SK-N-SH treated with all-trans-retinoic acid at 6 μM for 48 hours (cell line): Measurements from ENCODE around the gene ILKAP.

ENCODE experiments used
- ATAC-seq: fragments of 200-7000 bp; cut with Tn5 transposase; 3 replicates; pipeline ENCODE4 v1.9.1; 2020; ENCODE audit warnings: mild to moderate bottlenecking, moderate library complexity
- ARNTL ChIP-seq: fragments of 450-650 bp; formaldehyde crosslinking; IDR thresholded peaks from 2 replicates; pipeline ENCODE4 v1.5.0; 2020; ENCODE audit warnings: low read depth, mild to moderate bottlenecking, moderate library complexity, borderline replicate concordance
- BACH2 ChIP-seq: fragments of 250-450 bp; sonication (Bioruptor Pico); IDR thresholded peaks from 2 replicates; pipeline ENCODE4 v1.9.0; 2021; ENCODE audit warnings: mild to moderate bottlenecking, borderline replicate concordance
- CSDC2 ChIP-seq: fragments of 250-450 bp; sonication (Bioruptor Pico); IDR thresholded peaks from 2 replicates; pipeline ENCODE4 v1.5.0; 2020; ENCODE audit warnings: mild to moderate bottlenecking, moderate library complexity
- CSRNP3 ChIP-seq: fragments of 250-450 bp; sonication (Bioruptor Pico); IDR thresholded peaks from 2 replicates; pipeline ENCODE4 v1.5.1; 2021; ENCODE audit warnings: mild to moderate bottlenecking, moderate library complexity
- ESRRG ChIP-seq: fragments of 250-450 bp; sonication (Bioruptor Pico); IDR thresholded peaks from 2 replicates; pipeline ENCODE4 v1.6.1; 2021; ENCODE audit warnings: mild to moderate bottlenecking
- GLIS3 ChIP-seq: fragments of 250-450 bp; sonication (Bioruptor Pico); IDR thresholded peaks from 2 replicates; pipeline ENCODE4 v1.5.0; 2020; ENCODE audit warnings: mild to moderate bottlenecking, moderate library complexity
- ISL1 ChIP-seq: fragments of 250-450 bp; sonication (Bioruptor Pico); IDR thresholded peaks from 2 replicates; pipeline ENCODE4 v2.1.2; 2022; ENCODE audit warnings: mild to moderate bottlenecking, moderate library complexity
- OSR1 ChIP-seq: fragments of 250-450 bp; sonication (Bioruptor Pico); IDR thresholded peaks from 2 replicates; pipeline ENCODE4 v1.8.0; 2022; ENCODE audit warnings: moderate library complexity, mild to moderate bottlenecking, inconsistent platforms
- POU6F1 ChIP-seq: fragments of 250-450 bp; sonication (Bioruptor Pico); IDR thresholded peaks from 2 replicates; pipeline ENCODE4 v1.8.0; 2021; ENCODE audit warnings: low read depth, mild to moderate bottlenecking, moderate library complexity, borderline replicate concordance
- PPARA ChIP-seq: fragments of 250-450 bp; sonication (Bioruptor Pico); IDR thresholded peaks from 2 replicates; pipeline ENCODE4 v1.5.0; 2020; ENCODE audit warnings: mild to moderate bottlenecking, borderline replicate concordance
- RARB ChIP-seq: fragments of 250-450 bp; sonication (Bioruptor Pico); IDR thresholded peaks from 2 replicates; pipeline ENCODE4 v1.8.0; 2021; ENCODE audit warnings: mild to moderate bottlenecking, moderate library complexity
- SNAI2 ChIP-seq: fragments of 250-450 bp; sonication (Bioruptor Pico); IDR thresholded peaks from 2 replicates; pipeline ENCODE4 v1.5.0; 2020; ENCODE audit warnings: mild to moderate bottlenecking, moderate library complexity
- TCF4 ChIP-seq: fragments of 250-450 bp; sonication (Bioruptor Pico); IDR thresholded peaks from 2 replicates; pipeline ENCODE4 v1.8.0; 2021; ENCODE audit warnings: mild to moderate bottlenecking, moderate library complexity, borderline replicate concordance
- TOX ChIP-seq: fragments of 250-450 bp; sonication (Bioruptor Pico); IDR thresholded peaks from 2 replicates; pipeline ENCODE4 v1.8.0; 2021; ENCODE audit warnings: mild to moderate bottlenecking, moderate library complexity, borderline replicate concordance
- ZC3H10 ChIP-seq: fragments of 250-450 bp; sonication (Bioruptor Pico); IDR thresholded peaks from 2 replicates; pipeline ENCODE4 v1.5.1; 2021; ENCODE audit warnings: mild to moderate bottlenecking, moderate library complexity
- ZFP3 ChIP-seq: fragments of 250-450 bp; sonication (Bioruptor Pico); IDR thresholded peaks from 2 replicates; pipeline ENCODE4 v1.5.0; 2020; ENCODE audit warnings: mild to moderate bottlenecking, moderate library complexity
- ZFP30 ChIP-seq: fragments of 450-650 bp; formaldehyde crosslinking; IDR thresholded peaks from 2 replicates; pipeline ENCODE4 v1.5.0; 2022; ENCODE audit warnings: mild to moderate bottlenecking, moderate library complexity
- ZNF565 ChIP-seq: fragments of 450-650 bp; formaldehyde crosslinking; conservative IDR thresholded peaks from 2 replicates; pipeline ENCODE4 v1.5.0; 2020; ENCODE audit warnings: low read depth, mild to moderate bottlenecking, moderate library complexity
- ZNF70 ChIP-seq: fragments of 450-650 bp; formaldehyde crosslinking; IDR thresholded peaks from 2 replicates; pipeline ENCODE4 v1.5.0; 2020; ENCODE audit warnings: mild to moderate bottlenecking, moderate library complexity
- ZNF8 ChIP-seq: fragments of 450-650 bp; formaldehyde crosslinking; IDR thresholded peaks from 2 replicates; pipeline ENCODE4 v1.5.0; 2020; ENCODE audit warnings: mild to moderate bottlenecking, moderate library complexity
- TF ChIP-seq, protein P1 (sequence below): fragments of 250-450 bp; sonication (Bioruptor Pico); IDR thresholded peaks from 2 replicates; pipeline ENCODE4 v1.5.0; 2020; ENCODE audit warnings: mild to moderate bottlenecking, moderate library complexity
- TF ChIP-seq, protein P2 (sequence below): fragments of 250-450 bp; sonication (Bioruptor Pico); IDR thresholded peaks from 2 replicates; pipeline ENCODE4 v1.5.1; 2020; ENCODE audit warnings: low read depth, mild to moderate bottlenecking, moderate library complexity
- TF ChIP-seq, protein P3 (sequence below): fragments of 250-450 bp; sonication (Bioruptor Pico); IDR thresholded peaks from 2 replicates; pipeline ENCODE4 v1.8.0; 2020; ENCODE audit warnings: mild to moderate bottlenecking, moderate library complexity, borderline replicate concordance

ILKAP gene

DNA sequence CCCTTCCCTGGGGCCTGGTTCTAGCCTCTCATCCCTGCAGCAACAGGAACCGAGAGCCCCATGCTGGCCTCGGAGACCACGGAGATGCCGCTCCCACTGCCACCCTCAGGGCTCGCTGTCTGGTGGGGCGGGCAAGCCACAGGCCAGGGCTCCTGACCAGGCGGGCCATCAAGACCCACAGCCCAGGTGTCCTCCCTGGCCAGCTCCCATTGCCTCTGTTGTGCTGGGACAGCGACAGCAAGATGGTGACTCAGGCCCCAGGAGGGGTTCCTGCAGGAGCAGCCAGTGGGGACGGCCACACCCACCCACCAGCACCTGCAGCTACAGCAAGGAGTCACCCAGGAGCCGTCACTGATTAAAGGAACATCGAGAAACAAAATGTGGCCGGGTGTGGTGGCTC lies 57.6 kb downstream of the ILKAP start:
- no peak for ATAC-seq
- no peak for TF ChIP-seq ZNF70 (CRISPR knock-in tag)
- TF ChIP-seq PPARA (CRISPR knock-in tag) = no peak
- no peak for TF ChIP-seq CSRNP3 (CRISPR knock-in tag)
- TF ChIP-seq BACH2 (CRISPR knock-in tag) = no peak
- TF ChIP-seq ZFP30 (CRISPR knock-in tag) = no peak
- TF ChIP-seq TOX (CRISPR knock-in tag) = no peak
- TF ChIP-seq, all 23 proteins: peak for 0

- TF ChIP-seq ZNF8 (CRISPR knock-in tag) (no peak), ZNF565 (CRISPR knock-in tag) (no peak), TCF4 (CRISPR knock-in tag) (no peak), BACH2 (CRISPR knock-in tag) (no peak), ZFP3 (CRISPR knock-in tag) (no peak), ZFP30 (CRISPR knock-in tag) (no peak), GLIS3 (CRISPR knock-in tag) (no peak), SNAI2 (no peak), TOX (CRISPR knock-in tag) (no peak), POU6F1 (CRISPR knock-in tag) (no peak), ISL1 (CRISPR knock-in tag) (no peak), CSDC2 (no peak), ESRRG (CRISPR knock-in tag) (no peak), RARB (CRISPR knock-in tag) (no peak), ZC3H10 (no peak)
- TF ChIP-seq, protein P1, sequence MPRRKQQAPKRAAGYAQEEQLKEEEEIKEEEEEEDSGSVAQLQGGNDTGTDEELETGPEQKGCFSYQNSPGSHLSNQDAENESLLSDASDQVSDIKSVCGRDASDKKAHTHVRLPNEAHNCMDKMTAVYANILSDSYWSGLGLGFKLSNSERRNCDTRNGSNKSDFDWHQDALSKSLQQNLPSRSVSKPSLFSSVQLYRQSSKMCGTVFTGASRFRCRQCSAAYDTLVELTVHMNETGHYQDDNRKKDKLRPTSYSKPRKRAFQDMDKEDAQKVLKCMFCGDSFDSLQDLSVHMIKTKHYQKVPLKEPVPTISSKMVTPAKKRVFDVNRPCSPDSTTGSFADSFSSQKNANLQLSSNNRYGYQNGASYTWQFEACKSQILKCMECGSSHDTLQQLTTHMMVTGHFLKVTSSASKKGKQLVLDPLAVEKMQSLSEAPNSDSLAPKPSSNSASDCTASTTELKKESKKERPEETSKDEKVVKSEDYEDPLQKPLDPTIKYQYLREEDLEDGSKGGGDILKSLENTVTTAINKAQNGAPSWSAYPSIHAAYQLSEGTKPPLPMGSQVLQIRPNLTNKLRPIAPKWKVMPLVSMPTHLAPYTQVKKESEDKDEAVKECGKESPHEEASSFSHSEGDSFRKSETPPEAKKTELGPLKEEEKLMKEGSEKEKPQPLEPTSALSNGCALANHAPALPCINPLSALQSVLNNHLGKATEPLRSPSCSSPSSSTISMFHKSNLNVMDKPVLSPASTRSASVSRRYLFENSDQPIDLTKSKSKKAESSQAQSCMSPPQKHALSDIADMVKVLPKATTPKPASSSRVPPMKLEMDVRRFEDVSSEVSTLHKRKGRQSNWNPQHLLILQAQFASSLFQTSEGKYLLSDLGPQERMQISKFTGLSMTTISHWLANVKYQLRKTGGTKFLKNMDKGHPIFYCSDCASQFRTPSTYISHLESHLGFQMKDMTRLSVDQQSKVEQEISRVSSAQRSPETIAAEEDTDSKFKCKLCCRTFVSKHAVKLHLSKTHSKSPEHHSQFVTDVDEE (CRISPR knock-in tag) = no peak
- TF ChIP-seq, protein P2, sequence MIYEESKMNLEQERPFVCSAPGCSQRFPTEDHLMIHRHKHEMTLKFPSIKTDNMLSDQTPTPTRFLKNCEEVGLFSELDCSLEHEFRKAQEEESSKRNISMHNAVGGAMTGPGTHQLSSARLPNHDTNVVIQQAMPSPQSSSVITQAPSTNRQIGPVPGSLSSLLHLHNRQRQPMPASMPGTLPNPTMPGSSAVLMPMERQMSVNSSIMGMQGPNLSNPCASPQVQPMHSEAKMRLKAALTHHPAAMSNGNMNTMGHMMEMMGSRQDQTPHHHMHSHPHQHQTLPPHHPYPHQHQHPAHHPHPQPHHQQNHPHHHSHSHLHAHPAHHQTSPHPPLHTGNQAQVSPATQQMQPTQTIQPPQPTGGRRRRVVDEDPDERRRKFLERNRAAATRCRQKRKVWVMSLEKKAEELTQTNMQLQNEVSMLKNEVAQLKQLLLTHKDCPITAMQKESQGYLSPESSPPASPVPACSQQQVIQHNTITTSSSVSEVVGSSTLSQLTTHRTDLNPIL (CRISPR knock-in tag) = no peak
- no peak for ATAC-seq
Observed at GRCh38 chr2:238145046-238145445, 58.4 kb downstream of the ILKAP start.

- no peak for ATAC-seq
- TF ChIP-seq ZC3H10 (no peak), PPARA (CRISPR knock-in tag) (no peak), CSDC2 (no peak), RARB (CRISPR knock-in tag) (no peak), SNAI2 (no peak), GLIS3 (CRISPR knock-in tag) (no peak), BACH2 (CRISPR knock-in tag) (no peak), ESRRG (CRISPR knock-in tag) (no peak), TCF4 (CRISPR knock-in tag) (no peak), OSR1 (no peak), ARNTL (CRISPR knock-in tag) (no peak), TOX (CRISPR knock-in tag) (no peak), ZNF70 (CRISPR knock-in tag) (no peak), ZNF8 (CRISPR knock-in tag) (no peak)
- TF ChIP-seq, protein P3, sequence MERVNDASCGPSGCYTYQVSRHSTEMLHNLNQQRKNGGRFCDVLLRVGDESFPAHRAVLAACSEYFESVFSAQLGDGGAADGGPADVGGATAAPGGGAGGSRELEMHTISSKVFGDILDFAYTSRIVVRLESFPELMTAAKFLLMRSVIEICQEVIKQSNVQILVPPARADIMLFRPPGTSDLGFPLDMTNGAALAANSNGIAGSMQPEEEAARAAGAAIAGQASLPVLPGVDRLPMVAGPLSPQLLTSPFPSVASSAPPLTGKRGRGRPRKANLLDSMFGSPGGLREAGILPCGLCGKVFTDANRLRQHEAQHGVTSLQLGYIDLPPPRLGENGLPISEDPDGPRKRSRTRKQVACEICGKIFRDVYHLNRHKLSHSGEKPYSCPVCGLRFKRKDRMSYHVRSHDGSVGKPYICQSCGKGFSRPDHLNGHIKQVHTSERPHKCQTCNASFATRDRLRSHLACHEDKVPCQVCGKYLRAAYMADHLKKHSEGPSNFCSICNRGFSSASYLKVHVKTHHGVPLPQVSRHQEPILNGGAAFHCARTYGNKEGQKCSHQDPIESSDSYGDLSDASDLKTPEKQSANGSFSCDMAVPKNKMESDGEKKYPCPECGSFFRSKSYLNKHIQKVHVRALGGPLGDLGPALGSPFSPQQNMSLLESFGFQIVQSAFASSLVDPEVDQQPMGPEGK (CRISPR knock-in tag) = no peak
- TF ChIP-seq, protein P1 (CRISPR knock-in tag) = no peak
- TF ChIP-seq, protein P2 (CRISPR knock-in tag) = no peak
Observed at GRCh38 chr2:238144262-238144661, 59.2 kb downstream of the ILKAP start.
